ENCODE measurements around the gene DISC1. TPM values are rescaled to one million over a fixed set of nuclear protein-coding genes. Genes with fewer than 3 reads are reported as not detected.

Gene DISC1
- total RNA-seq, 2 donors from 2014 or later, result 8.0 to 9.4 TPM

- Histone ChIP-seq H3K4me3 (ENCODE audit: low read length) (no peak overlapping the region), H3K36me3 (ENCODE audit: control insufficient read depth, insufficient read depth, low read length) (no peaks in the 10 kb centered on the region), H3K9ac (ENCODE audit: extremely low read depth, low read length, poor library complexity, severe bottlenecking) (no peak overlapping the region), H3K9me3 (ENCODE audit: control insufficient read depth, low read length) (no peaks in the 10 kb centered on the region), H3K27ac (ENCODE audit: low read depth, low read length) (no peak overlapping the region), H3K4me1 (ENCODE audit: control insufficient read depth, insufficient read depth, low read length) (peaks cover 2% of the 10 kb centered on the region), H3K27me3 (ENCODE audit: control insufficient read depth, insufficient read depth, low read length, poor library complexity, severe bottlenecking) (peaks cover 34% of the 10 kb centered on the region)
- peaks cover 15% of the 10 kb centered on the region for H3K4me1 Mint-ChIP-seq
- H3K4me3 Mint-ChIP-seq, result no peak overlapping the region
- peaks cover 28% of the 10 kb centered on the region for H3K27me3 Mint-ChIP-seq (ENCODE audit: insufficient read depth)
- H3K36me3 Mint-ChIP-seq (ENCODE audit: low read depth), result no peaks in the 10 kb centered on the region
- no peak overlapping the region for H3K27ac Mint-ChIP-seq
- DNase-seq, result no peak
- TF ChIP-seq CTCF (conservative IDR thresholded peaks at IDR 0.05), result no peak
- no peaks in the 10 kb centered on the region for H3K9me3 Mint-ChIP-seq
- WGBS, 2 experiments (ENCODE audit: insufficient coverage in 1 of 2, insufficient read length in 1 of 2), result 94% methylated on average over 1 of the region's 1 CpG; no CpG with 5 or more reads in 1 of the 2 experiments
These were observed 408.0 kb downstream of the DISC1 start for GRCh38 chr1:232034556-232034955.

- no peak for DNase-seq
- 88 to 92% methylated on average over 9 to 14 of the region's 15 CpGs for WGBS, 2 experiments (ENCODE audit: insufficient coverage in 1 of 2, insufficient read length in 1 of 2)
- Histone ChIP-seq H3K9me3 (ENCODE audit: control insufficient read depth, low read length) (no peaks in the 10 kb centered on the region), H3K27ac (ENCODE audit: low read depth, low read length) (no peak overlapping the region), H3K4me1 (ENCODE audit: control insufficient read depth, insufficient read depth, low read length) (peaks cover 2% of the 10 kb centered on the region), H3K27me3 (ENCODE audit: control insufficient read depth, insufficient read depth, low read length, poor library complexity, severe bottlenecking) (peaks cover 18% of the 10 kb centered on the region), H3K9ac (ENCODE audit: extremely low read depth, low read length, poor library complexity, severe bottlenecking) (no peak overlapping the region), H3K36me3 (ENCODE audit: control insufficient read depth, insufficient read depth, low read length) (no peaks in the 10 kb centered on the region), H3K4me3 (ENCODE audit: low read length) (no peak overlapping the region)
- peaks cover 15% of the 10 kb centered on the region for H3K27me3 Mint-ChIP-seq (ENCODE audit: insufficient read depth)
- H3K4me3 Mint-ChIP-seq, result no peak overlapping the region
- no peaks in the 10 kb centered on the region for H3K36me3 Mint-ChIP-seq (ENCODE audit: low read depth)
- H3K27ac Mint-ChIP-seq, result no peak overlapping the region
- no peaks in the 10 kb centered on the region for H3K9me3 Mint-ChIP-seq
- TF ChIP-seq CTCF (conservative IDR thresholded peaks at IDR 0.05), result peak; percentile 38
- peaks cover 15% of the 10 kb centered on the region for H3K4me1 Mint-ChIP-seq
These were observed 409.8 kb downstream of the DISC1 start for GRCh38 chr1:232036181-232036933.

DNA sequence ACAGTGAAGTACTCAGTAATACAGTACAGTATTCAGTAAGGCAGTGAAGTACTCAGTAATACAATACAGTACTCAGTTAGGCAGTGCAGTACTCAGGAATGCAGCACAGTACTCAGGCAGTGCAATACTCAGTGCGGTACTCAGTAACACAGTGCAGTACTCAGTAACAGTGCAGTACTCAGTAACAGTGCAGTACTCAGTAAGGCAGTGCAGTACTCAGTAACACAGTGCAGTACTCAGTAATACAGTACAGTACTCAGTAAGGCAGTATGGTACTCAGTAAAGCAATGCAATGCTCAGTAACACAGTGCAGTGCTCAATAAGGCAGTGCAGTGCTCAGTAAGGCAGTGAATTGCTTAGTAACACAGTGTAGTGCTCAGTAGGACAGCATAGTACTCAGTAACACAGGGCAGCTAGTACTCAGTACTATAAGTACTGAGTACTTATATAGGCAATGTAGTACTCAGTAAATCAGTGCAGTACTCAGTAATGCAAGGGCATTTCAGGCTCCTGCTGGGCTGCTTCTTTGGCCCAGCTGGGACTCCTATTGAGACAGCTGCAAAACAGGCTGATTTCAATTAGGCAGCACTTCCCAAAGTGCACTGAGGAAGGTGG, 411.3 kb downstream of the DISC1 start:
- H3K27me3 Mint-ChIP-seq (ENCODE audit: insufficient read depth), result peaks cover 9% of the 10 kb centered on the region

More for the DNA sequence above, 411.3 kb downstream of the DISC1 start:
- H3K9ac ChIP-seq (ENCODE audit: extremely low read depth, low read length, poor library complexity, severe bottlenecking), result no peak overlapping the region
- Mint-ChIP-seq H3K4me3 (no peak overlapping the region), H3K4me1 (peaks cover 15% of the 10 kb centered on the region), H3K27ac (no peak overlapping the region), H3K9me3 (no peaks in the 10 kb centered on the region), H3K36me3 (ENCODE audit: low read depth) (no peaks in the 10 kb centered on the region)
- WGBS, 2 experiments (ENCODE audit: insufficient coverage in 1 of 2, insufficient read length in 1 of 2), result 86 to 98% methylated on average over 1 of the region's 1 CpG
- peaks cover 5% of the 10 kb centered on the region for H3K27me3 ChIP-seq (ENCODE audit: control insufficient read depth, insufficient read depth, low read length, poor library complexity, severe bottlenecking)
- H3K27ac ChIP-seq (ENCODE audit: low read depth, low read length), result no peak overlapping the region
- no peak for TF ChIP-seq CTCF (conservative IDR thresholded peaks at IDR 0.05)
- no peaks in the 10 kb centered on the region for H3K9me3 ChIP-seq (ENCODE audit: control insufficient read depth, low read length)
- H3K4me1 ChIP-seq (ENCODE audit: control insufficient read depth, insufficient read depth, low read length), result no peaks in the 10 kb centered on the region
- no peak overlapping the region for H3K4me3 ChIP-seq (ENCODE audit: low read length)
- DNase-seq, result no peak
- H3K36me3 ChIP-seq (ENCODE audit: control insufficient read depth, insufficient read depth, low read length), result no peaks in the 10 kb centered on the region
